ENCODE measurements around the gene MPZ.

Gene MPZ

GRCh38 chr1:161314201-161314981 lies 4.6 kb upstream of the MPZ start, which contains the start of gene SDHC:
Gene SDHC, plus strand, starts transcription at chr1:161314381. Its CDS starts 25 bp downstream, at chr1:161314406.
- peak within 1 kb of the TSS; percentile 95 for H3K4me3 ChIP-seq (ENCODE audit: low read depth, low read length)
- TF ChIP-seq, protein P1, sequence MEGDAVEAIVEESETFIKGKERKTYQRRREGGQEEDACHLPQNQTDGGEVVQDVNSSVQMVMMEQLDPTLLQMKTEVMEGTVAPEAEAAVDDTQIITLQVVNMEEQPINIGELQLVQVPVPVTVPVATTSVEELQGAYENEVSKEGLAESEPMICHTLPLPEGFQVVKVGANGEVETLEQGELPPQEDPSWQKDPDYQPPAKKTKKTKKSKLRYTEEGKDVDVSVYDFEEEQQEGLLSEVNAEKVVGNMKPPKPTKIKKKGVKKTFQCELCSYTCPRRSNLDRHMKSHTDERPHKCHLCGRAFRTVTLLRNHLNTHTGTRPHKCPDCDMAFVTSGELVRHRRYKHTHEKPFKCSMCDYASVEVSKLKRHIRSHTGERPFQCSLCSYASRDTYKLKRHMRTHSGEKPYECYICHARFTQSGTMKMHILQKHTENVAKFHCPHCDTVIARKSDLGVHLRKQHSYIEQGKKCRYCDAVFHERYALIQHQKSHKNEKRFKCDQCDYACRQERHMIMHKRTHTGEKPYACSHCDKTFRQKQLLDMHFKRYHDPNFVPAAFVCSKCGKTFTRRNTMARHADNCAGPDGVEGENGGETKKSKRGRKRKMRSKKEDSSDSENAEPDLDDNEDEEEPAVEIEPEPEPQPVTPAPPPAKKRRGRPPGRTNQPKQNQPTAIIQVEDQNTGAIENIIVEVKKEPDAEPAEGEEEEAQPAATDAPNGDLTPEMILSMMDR (IDR thresholded peaks at IDR 0.05; ENCODE audit: low read depth, low read length, missing control alignments) = peak; percentile 75
- H3K27ac ChIP-seq = peak within 1 kb of the TSS; percentile 97
- peak; percentile 82 for DNase-seq
- peaks cover 3% of the 10 kb centered on the region for H3K36me3 ChIP-seq (replicated peaks)
- in situ Hi-C loops (cut with HindIII; ENCODE audit: low pct_ligation_motif_present, low sequenced_read_pairs) = no loop called here
- no peaks in the 10 kb centered on the region for H3K27me3 ChIP-seq (replicated peaks)

DNA sequence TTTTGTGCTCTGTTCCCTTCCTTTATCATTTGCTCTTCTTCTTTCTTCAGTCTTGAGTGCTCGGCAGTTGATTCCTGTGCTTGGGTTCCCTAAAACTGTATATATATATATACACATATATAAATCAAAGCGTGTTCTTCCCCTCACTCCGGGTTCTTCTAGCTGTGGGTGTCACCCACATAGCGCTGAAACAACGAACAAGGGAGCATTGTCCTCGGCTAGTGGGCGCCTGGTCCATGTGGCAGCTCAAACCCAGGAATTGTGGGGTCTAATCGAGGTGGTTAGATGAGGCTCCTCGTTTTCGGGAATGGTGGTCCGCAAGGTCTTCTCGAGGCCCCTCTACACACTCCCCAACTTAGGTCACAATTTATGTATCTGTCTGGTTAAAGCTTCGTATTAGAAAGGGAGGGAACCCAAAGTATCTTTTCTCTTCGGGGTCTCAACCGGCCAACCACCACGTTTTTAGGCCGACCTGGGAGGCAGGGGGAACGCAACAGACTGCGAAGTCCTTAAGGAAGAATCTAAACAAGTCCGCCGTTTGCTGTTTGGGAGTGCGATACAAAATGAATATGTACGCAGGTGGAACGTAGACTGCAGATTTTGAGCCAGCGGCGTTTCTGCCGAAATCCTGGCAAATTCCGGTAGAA lies 3.9 kb upstream of the MPZ start:
- Histone ChIP-seq H3K4me3 (ENCODE audit: low read depth, low read length) (peak overlapping the region; percentile 95), H3K27ac (peak overlapping the region; percentile 97), H3K36me3 (replicated peaks) (peaks cover under 1% of the 10 kb centered on the region), H3K27me3 (replicated peaks) (no peaks in the 10 kb centered on the region)
- in situ Hi-C loops (cut with HindIII; ENCODE audit: low pct_ligation_motif_present, low sequenced_read_pairs) = no loop called here
- no peak for DNase-seq
- TF ChIP-seq, protein P1 (IDR thresholded peaks at IDR 0.05; ENCODE audit: low read depth, low read length, missing control alignments) = no peak

GRCh38 chr1:161311595-161312181 lies 1.9 kb upstream of the MPZ start:
- in situ Hi-C loops (cut with HindIII; ENCODE audit: low pct_ligation_motif_present, low sequenced_read_pairs) = no loop called here
- H3K27ac ChIP-seq = no peak overlapping the region
- DNase-seq = no peak
- no peaks in the 10 kb centered on the region for H3K27me3 ChIP-seq (replicated peaks)
- H3K36me3 ChIP-seq (replicated peaks) = no peaks in the 10 kb centered on the region
- H3K4me3 ChIP-seq (ENCODE audit: low read depth, low read length) = no peak overlapping the region
- TF ChIP-seq, protein P1 (IDR thresholded peaks at IDR 0.05; ENCODE audit: low read depth, low read length, missing control alignments) = no peak

DNA sequence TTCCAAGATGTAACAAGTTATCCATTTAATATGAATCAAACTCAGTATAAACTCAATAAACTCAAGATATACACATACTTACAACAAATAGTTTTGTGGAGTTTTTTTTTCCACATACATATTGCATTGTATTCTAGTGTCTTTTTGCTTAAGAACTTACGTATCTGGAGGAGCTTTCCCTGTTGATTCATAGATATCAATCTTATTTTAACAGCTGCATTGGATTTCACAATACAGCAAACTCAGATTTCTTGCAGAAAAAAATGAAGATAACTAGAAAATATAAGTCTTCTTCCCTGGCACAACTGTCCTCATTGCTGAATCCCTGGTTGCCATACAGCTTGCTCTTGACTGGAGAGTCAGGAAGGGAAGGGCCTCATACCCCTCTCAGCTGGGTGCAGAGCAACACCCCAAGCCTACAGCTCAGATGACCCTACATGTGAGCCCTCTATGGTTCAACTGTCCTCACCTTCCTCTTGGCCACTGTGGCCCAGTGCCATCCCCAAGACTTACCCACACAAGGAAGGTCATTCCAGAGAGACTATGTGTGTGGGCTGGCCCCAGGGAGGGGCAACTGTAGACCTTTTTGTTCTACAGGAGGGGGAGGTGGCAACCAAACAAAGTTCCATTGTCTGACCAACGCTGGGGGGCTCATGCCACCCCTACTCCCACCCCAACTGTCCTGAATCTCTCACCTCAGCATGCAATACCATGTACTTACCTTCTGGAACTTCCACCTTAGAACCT lies 1.7 kb downstream of the MPZ start:
- no peak overlapping the region for H3K4me3 ChIP-seq (ENCODE audit: low read depth, low read length)
- peak overlapping the region; percentile 26 for H3K27ac ChIP-seq
- H3K27me3 ChIP-seq (replicated peaks) = no peaks in the 10 kb centered on the region
- no peak for DNase-seq
- in situ Hi-C loops (cut with HindIII; ENCODE audit: low pct_ligation_motif_present, low sequenced_read_pairs) = no loop called here
- H3K36me3 ChIP-seq (replicated peaks) = no peaks in the 10 kb centered on the region
- TF ChIP-seq, protein P1 (IDR thresholded peaks at IDR 0.05; ENCODE audit: low read depth, low read length, missing control alignments) = no peak

DNA sequence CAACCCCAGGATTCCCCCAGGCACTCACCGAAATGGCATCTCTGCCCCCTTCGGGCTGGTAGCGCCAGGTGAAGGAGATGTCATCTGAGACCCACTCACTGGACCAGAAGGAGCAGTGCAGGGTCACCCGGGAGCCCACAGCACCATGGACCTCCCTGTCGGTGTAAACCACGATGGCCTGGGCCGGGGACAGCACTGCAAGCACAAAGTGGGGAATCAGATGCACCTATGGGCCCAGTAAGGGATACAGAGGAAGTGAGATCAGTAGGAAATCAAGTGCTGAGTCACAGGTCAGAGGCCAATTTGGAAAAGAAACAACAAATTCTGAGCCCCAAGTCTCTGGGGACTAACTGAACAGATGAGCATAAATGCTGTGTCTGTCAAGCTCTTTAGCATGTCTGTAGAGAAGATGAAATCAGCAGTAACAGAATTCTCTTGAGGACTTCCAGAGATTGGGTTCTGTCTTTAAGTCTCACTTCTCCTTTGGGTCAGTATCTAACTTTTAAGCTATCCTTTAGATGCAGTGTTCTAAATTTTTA lies 2.5 kb downstream of the MPZ start:
- Histone ChIP-seq H3K27ac (peak overlapping the region; percentile 26), H3K27me3 (replicated peaks) (no peaks in the 10 kb centered on the region), H3K36me3 (replicated peaks) (no peaks in the 10 kb centered on the region), H3K4me3 (ENCODE audit: low read depth, low read length) (peak overlapping the region; percentile 37)
- in situ Hi-C loops (cut with HindIII; ENCODE audit: low pct_ligation_motif_present, low sequenced_read_pairs) = no loop called here
- DNase-seq = peak; percentile 80
- TF ChIP-seq, protein P1 (IDR thresholded peaks at IDR 0.05; ENCODE audit: low read depth, low read length, missing control alignments) = no peak
